Activated B cell treated with CpG ODN at 0.5 μM for 24 hours (primary cell): ENCODE results near the gene NLN. TPM values are rescaled to one million over a fixed set of nuclear protein-coding genes. Genes with fewer than 3 reads are reported as not detected.

Source experiments
- ATAC-seq: fragments of 200-7000 bp; cut with Tn5 transposase; one replicate; pipeline ENCODE4 v1.10.0; 2021; ENCODE audit warnings: low read depth, mild to moderate bottlenecking, moderate library complexity
- CTCF ChIA-PET: fragments of 350-600 bp; sonication (Branson Sonifier 250); formaldehyde crosslinking; loops from one replicate; lab custom pipeline; 2021; ENCODE audit warnings: antibody characterized with exemption; lab: Charles Lee
- POLR2A ChIA-PET: fragments of 350-600 bp; sonication (Branson Sonifier 250); formaldehyde crosslinking; loops from one replicate; lab custom pipeline; 2021; ENCODE audit warnings: antibody characterized with exemption; lab: Charles Lee
- DNase-seq: peaks from one replicate; pipeline ENCODE4 v3.0.0; 2022
- H3K27ac Mint-ChIP-seq: one replicate; pipeline ENCODE4 v1.8.0; 2020; ENCODE audit warnings: mixed read lengths
- H3K27me3 Mint-ChIP-seq: one replicate; pipeline ENCODE4 v1.8.0; 2021; ENCODE audit warnings: mixed read lengths
- H3K36me3 Mint-ChIP-seq: one replicate; pipeline ENCODE4 v1.8.0; 2021; ENCODE audit warnings: low read depth, mixed read lengths
- H3K4me1 Mint-ChIP-seq: one replicate; pipeline ENCODE4 v1.8.0; 2021; ENCODE audit warnings: mixed read lengths
- H3K4me3 Mint-ChIP-seq: one replicate; pipeline ENCODE4 v1.8.0; 2020; ENCODE audit warnings: mild to moderate bottlenecking, mixed read lengths
- H3K9me3 Mint-ChIP-seq: one replicate; pipeline ENCODE4 v1.8.0; 2020; ENCODE audit warnings: mixed read lengths
- intact Hi-C: fragments of 100-400 bp; cut with micrococcal nuclease; formaldehyde crosslinking; loops from one replicate; pipeline ENCODE4 v1.15.1; 2024
- total RNA-seq: library from RNA; stranded (reverse); gene quantifications from 2 replicates; pipeline ENCODE4 v1.2.3, GENCODE V29; 2022
- TF ChIP-seq, protein P1 (sequence below): fragments of 200-600 bp; IDR thresholded peaks from one replicate; pipeline ENCODE4 v1.8.0; 2022; ENCODE audit warnings: antibody characterized with exemption, mild to moderate bottlenecking

NLN gene
- total RNA-seq, 1 donor from 2014 or later: 16.5 TPM

DNA sequence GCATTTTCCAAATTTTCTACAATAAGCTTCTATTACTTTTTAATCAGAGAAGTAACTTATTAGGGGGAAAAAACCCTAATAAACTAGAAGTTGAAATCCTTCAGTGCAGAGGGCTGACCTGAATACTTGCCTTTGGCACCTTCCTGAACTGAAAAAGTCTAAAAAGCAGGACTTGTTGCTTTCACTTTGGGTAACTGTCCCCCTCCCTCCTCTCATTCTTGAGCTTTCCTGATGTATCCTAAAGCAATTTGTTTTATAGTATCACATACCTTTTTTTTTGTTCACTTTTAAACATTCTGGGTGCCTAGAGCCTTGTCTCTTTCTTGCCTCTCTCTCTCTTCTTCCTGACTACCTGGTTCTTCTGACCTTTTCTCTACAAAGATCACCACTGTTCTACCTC lies 140.4 kb downstream of the NLN start:
- Mint-ChIP-seq H3K4me1 (peaks cover 16% of the 10 kb centered on the region), H3K27ac (no peak overlapping the region), H3K4me3 (no peak overlapping the region), H3K9me3 (no peaks in the 10 kb centered on the region), H3K36me3 (no peaks in the 10 kb centered on the region), H3K27me3 (peaks cover 5% of the 10 kb centered on the region)
- ChIA-PET POLR2A (no interaction called here), CTCF (no interaction called here)
- intact Hi-C loops: no loop called here
- ATAC-seq: no peak
- no peak for DNase-seq
- TF ChIP-seq, protein P1, sequence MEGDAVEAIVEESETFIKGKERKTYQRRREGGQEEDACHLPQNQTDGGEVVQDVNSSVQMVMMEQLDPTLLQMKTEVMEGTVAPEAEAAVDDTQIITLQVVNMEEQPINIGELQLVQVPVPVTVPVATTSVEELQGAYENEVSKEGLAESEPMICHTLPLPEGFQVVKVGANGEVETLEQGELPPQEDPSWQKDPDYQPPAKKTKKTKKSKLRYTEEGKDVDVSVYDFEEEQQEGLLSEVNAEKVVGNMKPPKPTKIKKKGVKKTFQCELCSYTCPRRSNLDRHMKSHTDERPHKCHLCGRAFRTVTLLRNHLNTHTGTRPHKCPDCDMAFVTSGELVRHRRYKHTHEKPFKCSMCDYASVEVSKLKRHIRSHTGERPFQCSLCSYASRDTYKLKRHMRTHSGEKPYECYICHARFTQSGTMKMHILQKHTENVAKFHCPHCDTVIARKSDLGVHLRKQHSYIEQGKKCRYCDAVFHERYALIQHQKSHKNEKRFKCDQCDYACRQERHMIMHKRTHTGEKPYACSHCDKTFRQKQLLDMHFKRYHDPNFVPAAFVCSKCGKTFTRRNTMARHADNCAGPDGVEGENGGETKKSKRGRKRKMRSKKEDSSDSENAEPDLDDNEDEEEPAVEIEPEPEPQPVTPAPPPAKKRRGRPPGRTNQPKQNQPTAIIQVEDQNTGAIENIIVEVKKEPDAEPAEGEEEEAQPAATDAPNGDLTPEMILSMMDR: no peak

DNA sequence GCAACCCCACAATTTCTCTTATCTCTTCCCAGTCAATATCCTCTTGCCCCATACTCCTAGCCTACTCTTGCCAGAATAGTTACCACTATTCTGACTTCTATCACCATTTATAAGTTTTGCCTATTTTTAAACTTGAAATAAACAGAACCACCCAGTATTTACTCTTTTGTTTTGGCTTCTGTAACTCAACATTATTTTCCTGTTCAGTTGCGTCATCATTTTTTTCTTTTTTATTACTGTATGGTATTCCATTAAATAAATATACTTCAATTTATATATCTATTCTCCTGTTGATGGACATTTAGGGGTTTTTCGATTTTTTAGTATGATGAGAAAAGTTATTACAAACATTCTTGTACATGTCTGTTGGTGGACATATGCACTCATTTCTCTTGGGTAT lies 141.7 kb downstream of the NLN start:
- peaks cover 13% of the 10 kb centered on the region for H3K4me1 Mint-ChIP-seq
- intact Hi-C loops: no loop called here

DNA sequence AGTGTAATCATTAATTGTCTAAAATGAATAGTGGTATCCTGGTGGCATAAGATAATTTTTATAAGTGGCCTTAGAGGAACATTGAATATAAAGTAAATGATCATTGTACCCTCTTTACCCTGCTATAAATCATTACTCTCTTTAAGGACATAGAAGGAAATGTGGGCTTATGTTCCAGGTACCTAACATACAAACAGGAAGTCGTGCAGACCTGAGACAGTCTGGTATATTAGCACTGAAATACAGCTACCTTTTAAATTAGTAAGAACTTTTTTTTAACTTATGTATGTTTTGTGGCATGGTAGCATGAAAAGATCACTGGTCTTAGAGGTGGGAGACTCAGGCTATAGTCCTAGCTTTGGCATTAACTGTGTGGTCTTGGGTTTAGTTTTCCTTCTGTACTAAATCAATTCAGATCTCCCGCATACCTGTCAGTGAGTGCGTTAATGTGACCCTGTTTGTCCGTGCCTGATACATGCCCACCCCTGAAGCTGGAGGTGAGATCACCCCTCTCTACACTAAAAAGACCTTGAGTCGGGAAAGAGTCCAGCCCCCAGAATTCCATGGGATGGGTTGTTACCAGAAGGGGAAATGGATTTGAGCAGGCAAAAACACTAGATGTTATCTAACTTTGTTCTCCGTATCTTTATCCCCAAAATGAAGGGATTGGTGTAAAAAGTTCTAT lies 145.0 kb downstream of the NLN start:
- no peak for DNase-seq
- Mint-ChIP-seq H3K27ac (no peak overlapping the region), H3K9me3 (peaks cover 2% of the 10 kb centered on the region), H3K4me3 (no peak overlapping the region), H3K36me3 (no peaks in the 10 kb centered on the region), H3K27me3 (no peaks in the 10 kb centered on the region), H3K4me1 (peaks cover 12% of the 10 kb centered on the region)
- ATAC-seq: no peak
- intact Hi-C loops: loop anchor here (5.0 kb wide), 1 partner anchor 35 kb away; no protein-coding TSS in a partner anchor
- TF ChIP-seq, protein P1: no peak
- ChIA-PET CTCF (no interaction called here), POLR2A (no interaction called here)

More for the DNA sequence above, 141.7 kb downstream of the NLN start:
- ChIA-PET CTCF (no interaction called here), POLR2A (no interaction called here)
- H3K4me3 Mint-ChIP-seq: no peak overlapping the region
- ATAC-seq (no peak), DNase-seq (no peak)
- TF ChIP-seq, protein P1: no peak
- H3K9me3 Mint-ChIP-seq: no peaks in the 10 kb centered on the region
- H3K27me3 Mint-ChIP-seq: peaks cover 5% of the 10 kb centered on the region
- H3K36me3 Mint-ChIP-seq: no peaks in the 10 kb centered on the region
- no peak overlapping the region for H3K27ac Mint-ChIP-seq

DNA sequence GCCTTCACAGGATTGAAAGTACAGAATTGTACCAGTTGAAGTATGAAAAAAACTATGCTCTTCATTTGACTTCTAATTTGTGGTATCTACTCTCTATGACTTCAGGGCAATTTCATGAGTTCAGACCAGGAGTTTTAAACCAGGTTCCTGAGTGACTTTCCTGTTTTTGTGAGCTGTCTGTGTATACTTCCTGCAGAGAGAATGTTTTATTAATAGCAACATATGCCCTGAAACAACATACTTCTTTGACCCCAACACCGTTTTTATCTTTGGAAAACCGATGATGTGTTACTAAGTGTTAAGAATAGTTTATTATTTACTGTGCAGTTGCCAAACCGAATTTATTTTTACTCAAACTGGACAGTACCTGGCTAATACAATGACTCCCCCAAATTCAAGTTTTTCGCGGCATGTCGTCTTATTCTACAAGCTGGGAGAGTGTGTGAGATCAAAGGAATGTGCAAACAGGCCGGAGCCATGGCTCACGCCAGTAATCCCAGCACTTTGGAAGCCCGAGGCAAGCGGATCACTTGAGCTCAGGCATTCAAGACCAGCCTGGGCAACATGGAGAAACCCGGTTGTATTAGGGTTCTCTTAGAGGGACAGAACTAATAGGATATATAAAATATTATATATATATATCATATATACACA lies 145.7 kb downstream of the NLN start:
- DNase-seq (no peak), ATAC-seq (no peak)
- TF ChIP-seq, protein P1: no peak
- Mint-ChIP-seq H3K9me3 (peaks cover 2% of the 10 kb centered on the region), H3K4me1 (peaks cover 12% of the 10 kb centered on the region), H3K36me3 (no peaks in the 10 kb centered on the region), H3K27ac (no peak overlapping the region), H3K27me3 (no peaks in the 10 kb centered on the region), H3K4me3 (no peak overlapping the region)
- CTCF ChIA-PET: no interaction called here
- POLR2A ChIA-PET: no interaction called here
- intact Hi-C loops: loop anchor here (5.0 kb wide), 1 partner anchor 35 kb away; no protein-coding TSS in a partner anchor

DNA sequence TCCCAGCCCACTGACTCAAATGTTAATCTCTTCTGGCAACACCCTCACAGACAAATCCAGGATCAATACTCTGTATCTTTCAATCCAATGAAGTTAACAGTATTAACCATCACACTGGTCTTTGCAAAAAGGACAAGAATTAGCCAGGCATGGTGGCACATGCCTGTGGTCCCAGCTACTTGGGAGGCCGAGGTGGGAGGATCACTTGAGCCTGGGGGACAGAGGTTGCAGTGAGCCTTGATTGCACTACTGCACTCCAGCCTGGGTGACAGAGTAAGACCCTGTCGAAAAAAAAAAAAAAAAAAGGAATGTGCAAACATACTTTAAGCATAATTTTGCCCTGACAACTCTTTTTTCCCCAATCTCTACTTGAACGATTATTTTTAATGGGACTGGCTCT lies 146.5 kb downstream of the NLN start:
- TF ChIP-seq, protein P1: no peak
- Mint-ChIP-seq H3K27ac (no peak overlapping the region), H3K27me3 (no peaks in the 10 kb centered on the region), H3K9me3 (peaks cover 2% of the 10 kb centered on the region), H3K4me1 (peaks cover 12% of the 10 kb centered on the region), H3K36me3 (no peaks in the 10 kb centered on the region), H3K4me3 (no peak overlapping the region)
- POLR2A ChIA-PET: no interaction called here
- intact Hi-C loops: loop anchor here (5.0 kb wide), 1 partner anchor 36 kb away; no protein-coding TSS in a partner anchor
- ATAC-seq (no peak), DNase-seq (no peak)
- CTCF ChIA-PET: no interaction called here
